Smooth muscle cell of the brain vasculature (primary cell): ENCODE results near the gene TRHDE.
"Not testable (repeated sequence)": the region's sequence is repeated elsewhere in the genome, so short reads cannot be mapped to it uniquely, and the experiment has no call there.

Experiments used
- DNase-seq: peaks from one replicate; pipeline ENCODE4 v3.0.0-alpha.2; 2012; ENCODE audit warnings: low read depth, low spot score

Gene TRHDE

GRCh38 chr12:72612171-72612570, 340.0 kb downstream of the TRHDE start:
- no peak for DNase-seq

- DNase-seq: no peak
These were observed 346.6 kb downstream of the TRHDE start for GRCh38 chr12:72618764-72619163.

DNA sequence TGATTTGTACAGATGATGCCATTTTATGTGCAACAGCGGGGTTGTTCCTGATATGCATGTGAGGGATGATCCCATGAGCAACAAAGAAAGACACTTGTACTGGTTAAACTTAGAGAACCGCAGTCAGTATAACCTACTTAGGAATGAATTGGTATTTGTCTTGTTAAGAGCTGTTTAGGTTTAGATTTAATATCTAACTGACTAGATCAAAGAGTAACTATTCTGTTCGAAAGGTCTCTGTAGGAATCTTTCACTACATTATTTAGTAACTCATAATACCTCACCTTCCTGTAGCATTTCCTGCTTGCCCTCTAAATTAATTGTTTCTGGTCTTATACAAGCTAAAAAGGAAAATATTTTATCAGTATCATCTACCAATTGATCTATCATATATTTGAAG, 350.4 kb downstream of the TRHDE start:
- DNase-seq: no peak

GRCh38 chr12:72631926-72632685, 359.9 kb downstream of the TRHDE start:
- no peak for DNase-seq

GRCh38 chr12:72642706-72643105, 370.5 kb downstream of the TRHDE start:
- DNase-seq: no peak

DNA sequence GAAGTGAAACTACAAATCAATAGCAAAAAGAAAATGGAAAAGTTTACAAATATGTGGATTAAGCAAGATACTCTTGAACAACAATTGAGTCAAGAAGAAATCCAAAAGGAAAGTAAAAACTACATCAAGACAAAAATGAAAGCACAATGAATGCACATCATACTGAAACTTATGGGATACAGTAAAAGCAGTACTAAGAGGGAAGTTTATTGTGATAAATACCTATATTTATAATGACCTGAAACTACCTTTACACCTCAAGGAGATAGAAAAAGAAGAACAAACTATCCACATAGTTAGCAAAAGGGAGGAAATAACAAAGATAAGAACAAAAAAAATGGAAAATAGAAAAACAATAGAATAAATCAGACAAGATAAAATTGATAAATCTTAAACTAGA, 375.0 kb downstream of the TRHDE start:
- DNase-seq: no peak

GRCh38 chr12:72658615-72659014, 386.4 kb downstream of the TRHDE start:
- no peak for DNase-seq

DNA sequence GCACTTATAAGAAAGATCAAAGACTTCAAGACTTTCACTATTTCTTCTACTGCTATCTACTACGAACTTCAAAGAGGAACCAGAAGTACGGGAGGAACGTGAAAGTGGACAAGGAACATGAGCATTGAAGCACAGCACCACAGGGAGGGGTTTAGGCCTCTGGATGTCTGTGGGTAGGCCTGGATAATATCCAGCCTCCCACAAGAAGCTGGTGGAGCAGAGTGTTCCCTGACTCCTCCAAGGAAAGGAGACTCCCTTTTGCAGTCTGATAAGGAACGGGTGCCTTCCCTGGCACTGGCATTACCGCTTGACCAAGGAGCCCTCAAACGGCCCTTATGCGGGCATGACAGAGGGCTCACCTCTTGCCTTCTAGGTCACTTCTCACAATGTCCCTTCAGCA, 388.0 kb downstream of the TRHDE start:
- not testable (repeated sequence) for DNase-seq

GRCh38 chr12:72673853-72674252, 401.7 kb downstream of the TRHDE start:
- no peak for DNase-seq

GRCh38 chr12:72676556-72676955, 404.4 kb downstream of the TRHDE start:
- no peak for DNase-seq

DNA sequence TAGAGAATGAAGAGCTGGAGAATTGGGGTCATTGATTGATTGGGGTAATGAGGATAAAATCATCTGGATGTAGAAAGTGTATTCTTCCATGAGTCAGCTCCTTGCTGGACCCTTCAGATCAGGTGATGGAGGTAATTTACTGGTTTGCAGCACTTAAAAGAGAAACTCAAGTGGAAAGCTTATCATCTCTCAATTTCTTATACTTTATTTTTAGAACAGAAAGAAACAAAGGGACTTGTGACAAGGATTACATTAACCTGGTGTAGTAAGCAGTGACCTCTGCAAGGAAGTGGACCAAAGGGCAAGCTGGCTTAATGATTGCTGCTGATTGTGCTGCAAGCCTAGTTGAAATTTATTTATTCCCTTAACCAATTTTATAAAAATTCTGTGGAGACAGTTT, 405.0 kb downstream of the TRHDE start:
- no peak for DNase-seq

- no peak for DNase-seq
These were observed 405.7 kb downstream of the TRHDE start for GRCh38 chr12:72677846-72678245.

DNA sequence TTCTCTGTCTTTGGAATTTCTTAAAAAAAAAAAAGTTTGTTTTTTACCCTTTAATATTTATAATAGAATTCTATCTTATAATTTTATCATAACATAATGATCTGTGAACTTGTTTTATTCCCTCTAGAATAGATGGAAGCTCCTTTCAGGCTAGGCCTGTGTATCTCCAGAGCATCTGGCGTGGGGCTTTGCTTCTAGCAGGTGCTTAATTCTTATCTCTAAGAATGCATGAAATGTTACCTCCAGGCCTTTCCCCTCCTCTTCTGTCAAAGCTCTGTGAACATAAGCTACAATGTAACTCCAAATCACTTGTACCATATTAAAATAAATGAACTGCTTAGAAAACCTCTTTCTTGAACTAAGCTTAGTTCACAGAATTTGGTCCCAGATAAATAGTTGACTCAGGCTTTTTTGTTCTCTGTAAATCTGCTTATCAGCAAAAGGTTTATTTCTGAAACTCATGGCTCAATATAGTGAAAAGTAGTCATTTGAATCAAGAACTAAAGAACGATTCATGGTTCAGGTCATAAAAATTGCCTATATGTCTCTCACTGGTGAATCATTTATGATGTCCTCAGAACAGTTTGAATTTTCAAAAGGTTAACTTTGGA, 407.1 kb downstream of the TRHDE start:
- DNase-seq: no peak

GRCh38 chr12:72681028-72681427, 408.9 kb downstream of the TRHDE start:
- DNase-seq: no peak

GRCh38 chr12:72684491-72684890, 412.3 kb downstream of the TRHDE start:
- DNase-seq: no peak

GRCh38 chr12:72692338-72692737, 420.2 kb downstream of the TRHDE start:
- no peak for DNase-seq

DNA sequence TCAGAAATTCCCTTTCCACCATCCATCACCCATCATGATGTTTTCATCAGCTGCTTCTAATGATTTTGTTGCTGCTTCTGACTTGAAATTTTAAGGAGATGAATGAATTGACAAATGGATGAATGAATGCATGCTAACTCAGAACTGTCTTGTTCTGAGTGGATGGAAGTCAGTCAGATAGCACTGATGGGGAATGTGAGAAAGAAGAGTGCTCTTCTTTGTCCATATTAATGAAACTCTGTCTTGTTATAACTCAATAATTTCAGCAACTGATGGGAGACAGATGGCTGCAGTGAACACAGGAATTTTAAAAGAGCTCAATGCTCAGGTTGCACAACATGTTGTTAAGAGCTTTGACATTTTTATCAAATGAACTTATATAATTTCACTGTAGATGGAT, 422.0 kb downstream of the TRHDE start:
- DNase-seq: no peak

DNA sequence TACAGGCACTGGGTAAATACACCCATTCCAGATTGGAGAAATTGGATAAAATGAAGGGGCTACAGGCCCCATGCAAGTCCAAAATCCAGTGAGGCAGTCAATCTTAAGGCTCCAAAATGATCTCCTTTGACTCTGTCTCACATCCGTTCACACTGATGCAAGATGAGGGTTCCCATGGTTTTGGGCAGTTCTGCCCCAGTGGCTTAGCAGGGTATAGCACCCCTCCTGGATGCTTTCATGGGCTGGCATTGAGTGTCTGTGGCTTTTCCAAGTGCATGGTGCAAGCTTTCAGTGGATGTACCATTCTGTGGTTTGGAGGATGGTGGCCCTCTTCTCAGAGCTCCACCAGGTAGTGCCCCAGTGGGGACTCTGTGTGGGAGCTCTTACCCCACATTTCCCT, 427.2 kb downstream of the TRHDE start:
- no peak for DNase-seq

GRCh38 chr12:72712025-72712424, 439.9 kb downstream of the TRHDE start:
- DNase-seq: not testable (repeated sequence)

DNA sequence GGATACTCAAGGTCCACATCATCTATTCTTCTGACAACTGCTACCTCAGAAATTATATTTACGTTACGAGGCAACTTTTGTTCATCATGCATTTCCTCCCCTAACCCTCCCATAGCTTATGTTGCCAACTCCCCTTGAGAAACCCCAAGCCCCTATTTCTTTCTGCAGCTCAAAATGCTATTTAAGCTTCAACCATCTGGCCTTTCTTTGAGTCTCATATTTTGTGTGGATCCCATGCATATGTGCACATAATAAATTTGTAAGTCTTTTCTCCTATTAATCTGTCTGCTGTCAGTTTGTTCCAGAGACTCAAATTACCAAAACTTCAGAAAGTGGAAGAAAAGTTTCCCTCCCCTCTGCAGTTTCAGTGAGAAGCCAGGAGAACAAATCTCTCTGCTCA, 444.1 kb downstream of the TRHDE start:
- DNase-seq: no peak

GRCh38 chr12:72717036-72717435, 444.9 kb downstream of the TRHDE start:
- no peak for DNase-seq
